ENCODE results near the gene CDC37L1.

CDC37L1 gene

GRCh38 chr9:4755026-4755609 lies 75.7 kb downstream of the CDC37L1 start:
- DNase-seq (ENCODE audit: low read depth): no peak

GRCh38 chr9:4756420-4756819 lies 77.1 kb downstream of the CDC37L1 start:
- DNase-seq (ENCODE audit: low read depth): no peak
